T-cell (primary cell): Measurements from ENCODE around the gene TMEM187. TPM values are rescaled to one million over a fixed set of nuclear protein-coding genes. Genes with fewer than 3 reads are reported as not detected.

Experiments
- ATAC-seq, 4 experiments: fragments of 200-7000 bp in 3 of 4; fragments of 150-1000 bp in 1 of 4; cut with Tn5 transposase; replicated peaks in 1 of 4; 1 replicate in 3 of 4; 2 replicates in 1 of 4; pipeline ENCODE4 v1.10.0; 2021; ENCODE audit warnings: moderate library complexity in 3 of 4, mild to moderate bottlenecking in 2 of 4, moderate number of reproducible peaks in 1 of 4
- CTCF ChIA-PET, 2 donors: fragments of 300-600 bp; sonication (Branson Sonifier 250); formaldehyde crosslinking; loops; one replicate each; lab custom pipeline; 2022; ENCODE audit warnings: antibody characterized with exemption in 2 of 2; lab: Charles Lee
- POLR2A ChIA-PET, 2 donors: fragments of 300-600 bp; sonication (Branson Sonifier 250); formaldehyde crosslinking; loops; one replicate each; lab custom pipeline; 2022; ENCODE audit warnings: antibody characterized with exemption in 2 of 2; lab: Charles Lee
- DNase-seq, 35 experiments: peaks; one replicate each; pipeline versions ENCODE4 v3.0.0 to v3.0.0-alpha.2; 2013 to 2023
- H3K27ac ChIP-seq: one replicate; pipeline ENCODE4 v1.5.1; 2013; ENCODE audit warnings: low read length
- H3K27me3 ChIP-seq, 2 experiments: replicated peaks in 1 of 2; 1 replicate in 1 of 2; 2 replicates in 1 of 2; pipeline versions ENCODE4 v1.6.1 to v1.7.0; 2013; ENCODE audit warnings: low read length in 1 of 2, mixed read lengths in 1 of 2; ENCODE audit not compliant: control insufficient read depth in 2 of 2, insufficient read depth in 2 of 2; ENCODE audit errors: extremely low read depth in 1 of 2
- H3K36me3 ChIP-seq, 2 donors: 1 replicate in 1 of 2; 2 replicates in 1 of 2; pipeline versions ENCODE4 v1.6.1 to v1.7.0; 2013; ENCODE audit warnings: low read length in 1 of 2; ENCODE audit not compliant: control insufficient read depth in 2 of 2, insufficient read depth in 1 of 2; ENCODE audit errors: extremely low read depth in 1 of 2
- H3K4me1 ChIP-seq, 2 experiments: 1 replicate in 1 of 2; 2 replicates in 1 of 2; pipeline versions ENCODE4 v1.6.1 to v1.7.0; 2013; ENCODE audit warnings: low read length in 2 of 2, mixed read lengths in 1 of 2; ENCODE audit not compliant: insufficient read depth in 2 of 2, control insufficient read depth in 1 of 2; ENCODE audit errors: extremely low read depth in 1 of 2
- H3K4me3 ChIP-seq, 2 donors: 1 replicate in 1 of 2; 2 replicates in 1 of 2; pipeline versions ENCODE4 v1.5.1 to v1.7.0; 2013; ENCODE audit warnings: mild to moderate bottlenecking in 2 of 2, low read length in 1 of 2, moderate library complexity in 1 of 2; ENCODE audit not compliant: control insufficient read depth in 1 of 2; ENCODE audit errors: extremely low read depth in 1 of 2
- H3K9me3 ChIP-seq: 2 replicates; pipeline ENCODE4 v1.7.0; 2013
- H3K27ac Mint-ChIP-seq, 2 donors: one replicate each; pipeline ENCODE4 v1.8.0; 2020 to 2021; ENCODE audit warnings: mild to moderate bottlenecking in 2 of 2, mixed read lengths in 2 of 2
- H3K27me3 Mint-ChIP-seq, 2 donors: one replicate each; pipeline ENCODE4 v1.8.0; 2021 to 2022; ENCODE audit warnings: mixed read lengths in 2 of 2
- H3K36me3 Mint-ChIP-seq: one replicate; pipeline ENCODE4 v1.8.0; 2021; ENCODE audit warnings: mixed read lengths
- H3K4me1 Mint-ChIP-seq, 3 donors: one replicate each; pipeline ENCODE4 v1.8.0; 2020 to 2022; ENCODE audit warnings: mixed read lengths in 3 of 3, mild to moderate bottlenecking in 1 of 3
- H3K4me3 Mint-ChIP-seq, 3 donors: one replicate each; pipeline ENCODE4 v1.8.0; 2020 to 2022; ENCODE audit warnings: mild to moderate bottlenecking in 3 of 3, mixed read lengths in 3 of 3, moderate library complexity in 3 of 3
- H3K9me3 Mint-ChIP-seq, 3 donors: one replicate each; pipeline ENCODE4 v1.8.0; 2020 to 2022; ENCODE audit warnings: mixed read lengths in 3 of 3
- WGBS: methylation state at CpG from one replicate; pipeline ENCODE4 v1.1.5; 2013; ENCODE audit warnings: missing lambda C conversion rate; ENCODE audit not compliant: insufficient coverage; 5-methylcytosine and 5-hydroxymethylcytosine counted together
- total RNA-seq, 35 experiments: library from RNA in 6 of 35; stranded (reverse) in 6 of 35; fragments of 120-200 nt in 1 of 35; gene quantifications; one replicate each; pipeline versions ENCODE4 v1.2.1 to v1.2.4 and lab custom pipeline; 2013 to 2026

The TMEM187 gene
- total RNA-seq, 5 donors from 2014 or later (not counting 1 experiment from before 2014, with no cell fraction given): 4.0 to 16.9 (median 14.1) TPM

- Histone ChIP-seq H3K36me3 (no peaks in the 10 kb centered on the region), H3K9me3 (no peaks in the 10 kb centered on the region), H3K27ac (no peak overlapping the region), H3K4me1 (peaks cover 0 to 16% of the 10 kb centered on the region in 2 experiments), H3K4me3 (no peak overlapping the region), H3K27me3 (no peaks in the 10 kb centered on the region)
- 95% methylated on average over 8 of the region's 11 CpGs for WGBS
- CTCF ChIA-PET: no interaction called here
- Mint-ChIP-seq H3K4me1 (peaks cover 8 to 22% (median 10%) of the 10 kb centered on the region in 3 donors), H3K27ac (no peak overlapping the region), H3K27me3 (peaks cover 0 to 14% of the 10 kb centered on the region in 2 donors), H3K9me3 (no peaks in the 10 kb centered on the region), H3K4me3 (no peak overlapping the region), H3K36me3 (peaks cover 5% of the 10 kb centered on the region)
- no peak for ATAC-seq
- POLR2A ChIA-PET: interaction anchor here in 1 of 2 donors (0.6 kb wide), 1 partner anchor 536 kb away, joined by 11 read pairs; no protein-coding TSS in a partner anchor
- no peak for DNase-seq
Measured at GRCh38 chrX:154004315-154004714, 31.8 kb downstream of the TMEM187 start.

- peaks cover 6 to 18% (median 8%) of the 10 kb centered on the region in 3 donors for H3K4me1 Mint-ChIP-seq
- H3K4me1 ChIP-seq: peaks cover 0 to 10% of the 10 kb centered on the region in 2 experiments
- H3K9me3 Mint-ChIP-seq: no peaks in the 10 kb centered on the region
- DNase-seq (no peak), ATAC-seq (no peak)
- peaks cover 5% of the 10 kb centered on the region for H3K36me3 Mint-ChIP-seq
- peaks cover 0 to 11% of the 10 kb centered on the region in 2 donors for H3K27me3 Mint-ChIP-seq
- H3K27me3 ChIP-seq: no peaks in the 10 kb centered on the region
- 95% methylated on average over 15 of the region's 20 CpGs for WGBS
- H3K9me3 ChIP-seq: no peaks in the 10 kb centered on the region
- CTCF ChIA-PET: no interaction called here
- H3K27ac ChIP-seq: no peak overlapping the region
- no peak overlapping the region for H3K4me3 ChIP-seq
- H3K4me3 Mint-ChIP-seq: no peak overlapping the region
- H3K27ac Mint-ChIP-seq: no peak overlapping the region
- POLR2A ChIA-PET: no interaction called here
- H3K36me3 ChIP-seq: peaks cover 2 to 9% of the 10 kb centered on the region in 2 donors
Measured at GRCh38 chrX:154006947-154007346, 34.4 kb downstream of the TMEM187 start.

GRCh38 chrX:154008521-154008920 is 36.0 kb downstream of the TMEM187 start:
- peaks cover 4 to 20% of the 10 kb centered on the region in 2 donors for H3K36me3 ChIP-seq
- CTCF ChIA-PET: interaction anchor here in 1 of 2 donors (0.7 kb wide), 2 partner anchors 57 to 61 kb away, joined by 3 to 5 read pairs; no protein-coding TSS in a partner anchor
- 100% methylated on average over 1 of the region's 4 CpGs for WGBS
- DNase-seq: no peak
- Mint-ChIP-seq H3K4me3 (no peak overlapping the region), H3K36me3 (peaks cover 5% of the 10 kb centered on the region), H3K4me1 (peaks cover 0 to 9% (median 1%) of the 10 kb centered on the region in 3 donors), H3K27me3 (peaks cover 0 to 11% of the 10 kb centered on the region in 2 donors), H3K9me3 (no peaks in the 10 kb centered on the region), H3K27ac (no peak overlapping the region)
- H3K4me3 ChIP-seq: no peak overlapping the region
- no peak for ATAC-seq
- H3K9me3 ChIP-seq: no peaks in the 10 kb centered on the region
- POLR2A ChIA-PET: no interaction called here
- no peaks in the 10 kb centered on the region for H3K27me3 ChIP-seq
- H3K4me1 ChIP-seq: peaks cover 0 to 4% of the 10 kb centered on the region in 2 experiments
- H3K27ac ChIP-seq: no peak overlapping the region

GRCh38 chrX:154010330-154011087 is 38.0 kb downstream of the TMEM187 start:
- Histone ChIP-seq H3K27me3 (no peaks in the 10 kb centered on the region), H3K27ac (no peak overlapping the region), H3K4me3 (no peak overlapping the region), H3K36me3 (peaks cover 4 to 21% of the 10 kb centered on the region in 2 donors), H3K9me3 (no peaks in the 10 kb centered on the region), H3K4me1 (peaks cover 0 to 13% of the 10 kb centered on the region in 2 experiments)
- DNase-seq (no peak), ATAC-seq (no peak)
- peaks cover 0 to 17% (median 10%) of the 10 kb centered on the region in 3 donors for H3K4me1 Mint-ChIP-seq
- H3K4me3 Mint-ChIP-seq: no peak overlapping the region
- H3K27me3 Mint-ChIP-seq: peaks cover 0 to 5% of the 10 kb centered on the region in 2 donors
- CTCF ChIA-PET: no interaction called here
- 98% methylated on average over 9 of the region's 18 CpGs for WGBS
- POLR2A ChIA-PET: no interaction called here
- H3K36me3 Mint-ChIP-seq: peaks cover 5% of the 10 kb centered on the region
- peak overlapping the region in 1 of 2 donors; percentile 27 for H3K27ac Mint-ChIP-seq
- no peaks in the 10 kb centered on the region for H3K9me3 Mint-ChIP-seq

GRCh38 chrX:154011376-154012335 is 39.1 kb downstream of the TMEM187 start:
- Mint-ChIP-seq H3K27me3 (peaks cover 0 to 4% of the 10 kb centered on the region in 2 donors), H3K4me3 (no peak overlapping the region), H3K9me3 (no peaks in the 10 kb centered on the region), H3K27ac (no peak overlapping the region), H3K4me1 (peaks cover 0 to 22% (median 16%) of the 10 kb centered on the region in 3 donors), H3K36me3 (peaks cover 8% of the 10 kb centered on the region)
- Histone ChIP-seq H3K27ac (no peak overlapping the region), H3K27me3 (no peaks in the 10 kb centered on the region), H3K4me3 (no peak overlapping the region), H3K9me3 (no peaks in the 10 kb centered on the region), H3K4me1 (peaks cover 0 to 24% of the 10 kb centered on the region in 2 experiments), H3K36me3 (peaks cover 4 to 31% of the 10 kb centered on the region in 2 donors)
- no peak for ATAC-seq
- CTCF ChIA-PET: interaction anchor here in 1 of 2 donors (0.6 to 1.1 kb wide), 2 partner anchors 16 to 259 kb away, joined by 3 to 7 read pairs; no protein-coding TSS in a partner anchor
- POLR2A ChIA-PET: no interaction called here
- WGBS: no CpG with 5 or more reads among the region's 18 CpGs
- DNase-seq: no peak
